HG03025 (cell line): ENCODE measurements around the gene TCIRG1.

Experiments
- ATAC-seq: cut with Tn5 transposase; IDR thresholded peaks from one replicate; pipeline ENCODE4 v1.9.1; 2021; ENCODE audit warnings: mild to moderate bottlenecking, moderate library complexity; ENCODE audit not compliant: unreplicated experiment, low FRiP score

The TCIRG1 gene

GRCh38 chr11:68036141-68036716 lies 2.6 kb upstream of the TCIRG1 start:
- ATAC-seq = no peak

- no peak for ATAC-seq
Measured at GRCh38 chr11:68036717-68037239, 2.0 kb upstream of the TCIRG1 start.

- ATAC-seq = no peak
Measured at GRCh38 chr11:68037411-68038225, 1.2 kb upstream of the TCIRG1 start.

- ATAC-seq = no peak
Measured at GRCh38 chr11:68038226-68038717, 553 bp upstream of the TCIRG1 start.

- ATAC-seq = no peak
Measured at GRCh38 chr11:68039526-68040086, 781 bp downstream of the TCIRG1 start.

- no peak for ATAC-seq
Measured at GRCh38 chr11:68040101-68040956, 1.5 kb downstream of the TCIRG1 start.

GRCh38 chr11:68040957-68041591 lies 2.2 kb downstream of the TCIRG1 start:
- no peak for ATAC-seq

- no peak for ATAC-seq
Measured at GRCh38 chr11:68041617-68042218, 2.9 kb downstream of the TCIRG1 start.

GRCh38 chr11:68042219-68043028 lies 3.6 kb downstream of the TCIRG1 start:
- no peak for ATAC-seq

- ATAC-seq = no peak
Measured at GRCh38 chr11:68043029-68043348, 4.2 kb downstream of the TCIRG1 start.

GRCh38 chr11:68043349-68044144 lies 4.7 kb downstream of the TCIRG1 start:
- no peak for ATAC-seq

- no peak for ATAC-seq
Measured at GRCh38 chr11:68044145-68044813, 5.5 kb downstream of the TCIRG1 start.

- ATAC-seq = no peak
Measured at GRCh38 chr11:68044898-68045351, 6.1 kb downstream of the TCIRG1 start.

GRCh38 chr11:68047437-68048290 lies 8.8 kb downstream of the TCIRG1 start:
- no peak for ATAC-seq

- ATAC-seq = no peak
Measured at GRCh38 chr11:68048681-68049508, 10.1 kb downstream of the TCIRG1 start.
